GM21528 (cell line): Measurements from ENCODE around the gene ATF7.
A peak's percentile ranks its signal among the peaks of the same experiment; 100 is the strongest.

Experiments
- ATAC-seq: cut with Tn5 transposase; IDR thresholded peaks from one replicate; pipeline ENCODE4 v1.9.1; 2021; ENCODE audit warnings: mild to moderate bottlenecking, moderate library complexity; ENCODE audit not compliant: unreplicated experiment, low FRiP score

The ATF7 gene

GRCh38 chr12:53505555-53506449 lies 120.4 kb downstream of the ATF7 start:
- no peak for ATAC-seq

- ATAC-seq, result no peak
Observed at GRCh38 chr12:53505086-53505485, 121.1 kb downstream of the ATF7 start.

GRCh38 chr12:53504004-53504920 lies 121.9 kb downstream of the ATF7 start:
- ATAC-seq, result no peak

GRCh38 chr12:53502983-53503728 lies 123.0 kb downstream of the ATF7 start:
- ATAC-seq, result no peak

- no peak for ATAC-seq
Observed at GRCh38 chr12:53502331-53502730, 123.9 kb downstream of the ATF7 start.

- no peak for ATAC-seq
Observed at GRCh38 chr12:53501615-53502181, 124.5 kb downstream of the ATF7 start.

- peak; percentile 78 for ATAC-seq
Observed at GRCh38 chr12:53500776-53501614, 125.2 kb downstream of the ATF7 start, which contains the start of gene TARBP2. TSS of gene TARBP2 (plus strand) at chr12:53501283. CDS start at chr12:53501409, 126 bp downstream.

GRCh38 chr12:53500142-53500775 lies 125.9 kb downstream of the ATF7 start:
- peak; percentile 1 for ATAC-seq

GRCh38 chr12:53499266-53500141 lies 126.7 kb downstream of the ATF7 start, which contains the start of gene MAP3K12:
TSS of gene MAP3K12 (minus strand) at chr12:53499458. CDS start at chr12:53487391, 12,067 bp downstream.
- no peak for ATAC-seq

GRCh38 chr12:53498235-53498630 lies 127.9 kb downstream of the ATF7 start:
- ATAC-seq, result no peak

GRCh38 chr12:53497461-53497860 lies 128.7 kb downstream of the ATF7 start:
- ATAC-seq, result no peak

GRCh38 chr12:53496752-53497032 lies 129.5 kb downstream of the ATF7 start:
- no peak for ATAC-seq

GRCh38 chr12:53495903-53496751 lies 130.1 kb downstream of the ATF7 start:
- no peak for ATAC-seq

GRCh38 chr12:53493610-53494391 lies 132.4 kb downstream of the ATF7 start:
- peak; percentile 6 for ATAC-seq

- ATAC-seq, result peak; percentile 81
Observed at GRCh38 chr12:53492830-53493609, 133.2 kb downstream of the ATF7 start.
